HL-60/S4 (cell line): Measurements from ENCODE around the gene NAGPA.
"Not testable (repeated sequence)": the region's sequence is repeated elsewhere in the genome, so short reads cannot be mapped to it uniquely, and the experiment has no call there.

ENCODE experiments used
- in situ Hi-C: fragments of 300-500 bp; cut with MboI; formaldehyde crosslinking; loops from 2 replicates; pipeline ENCODE4 v1.14.3; 2022; ENCODE audit warnings: low sequenced_read_pairs

Gene NAGPA

DNA sequence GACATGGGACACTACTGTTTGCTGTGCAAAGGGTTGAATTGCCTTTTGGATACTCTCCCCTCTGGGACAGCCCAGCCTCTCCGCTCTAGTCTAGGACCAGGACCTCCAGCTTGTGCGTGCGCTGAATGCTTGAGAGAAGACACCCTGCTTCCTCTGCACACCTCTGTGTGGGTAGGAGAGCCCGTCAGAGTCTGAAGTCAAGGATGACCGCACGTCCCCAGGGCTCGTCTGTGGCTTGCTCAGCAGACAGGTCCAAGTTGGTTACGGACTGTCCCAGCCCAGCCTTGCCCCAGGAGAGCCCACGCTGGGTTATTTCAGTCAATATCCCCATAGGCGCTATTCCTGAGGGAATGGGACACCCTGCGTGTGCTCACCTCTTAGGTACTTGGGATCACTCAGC, 28.3 kb upstream of the NAGPA start:
- in situ Hi-C loops: no loop called here

DNA sequence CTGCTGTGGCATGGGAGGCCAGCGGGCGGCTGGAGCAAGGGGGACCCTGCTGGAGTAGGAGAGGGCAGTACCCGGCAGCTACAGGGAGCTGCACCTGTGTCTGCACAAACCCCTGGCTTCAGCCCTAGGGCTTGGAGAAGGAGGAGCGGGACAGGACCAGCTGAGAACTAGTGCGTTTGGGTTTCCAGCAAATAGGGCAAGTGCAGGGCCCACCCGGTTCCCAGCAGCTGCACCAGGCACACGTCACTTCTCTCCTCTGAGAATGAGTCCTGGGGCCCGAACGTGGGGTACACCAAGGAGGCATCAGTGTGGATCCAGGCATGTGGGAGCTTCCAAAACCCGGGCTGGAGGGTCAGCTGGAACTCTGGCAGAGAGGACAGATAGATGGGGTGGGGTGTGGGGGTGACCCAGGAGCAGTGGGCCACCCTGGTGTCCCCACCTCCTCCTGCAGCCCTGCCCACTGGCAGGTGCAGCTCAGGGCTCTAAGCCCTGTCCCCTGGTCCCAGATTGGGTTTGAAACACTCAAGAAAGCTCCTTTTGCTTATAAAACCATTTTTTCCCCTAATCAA, 26.4 kb upstream of the NAGPA start:
- in situ Hi-C loops: no loop called here

DNA sequence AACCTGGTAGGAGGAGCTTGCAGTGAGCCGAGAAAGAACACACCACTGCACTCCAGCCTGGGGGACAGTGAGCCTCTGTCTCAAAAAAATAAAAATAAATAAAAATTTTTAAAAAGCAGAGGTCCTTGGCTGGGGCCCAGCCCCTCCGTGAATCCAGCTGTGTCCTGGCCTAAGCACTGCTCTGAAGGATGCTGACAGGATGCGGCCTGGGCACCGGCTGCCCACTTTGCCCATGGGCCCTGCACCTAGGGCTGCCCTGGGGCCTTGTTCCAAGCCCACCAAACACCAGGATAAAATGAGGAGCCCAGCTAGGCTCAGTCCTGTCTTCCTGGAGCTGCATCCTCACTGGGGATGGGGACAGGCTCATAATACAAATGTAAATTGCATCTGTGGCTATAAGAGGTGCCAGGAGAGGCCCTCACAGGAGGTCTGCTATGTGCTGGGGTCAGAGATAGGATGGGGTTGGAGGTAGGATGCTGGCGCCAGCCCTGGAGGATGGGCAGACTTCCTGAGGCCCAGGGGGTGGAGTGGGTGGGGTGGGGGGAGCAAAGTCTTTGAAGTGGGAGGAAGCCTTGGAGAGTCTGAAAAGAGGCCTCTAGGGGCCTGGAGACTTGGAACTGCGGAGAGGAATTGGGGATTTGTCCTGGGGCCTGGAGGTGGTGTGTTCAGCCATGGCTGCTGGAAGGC, 25.8 kb upstream of the NAGPA start:
- in situ Hi-C loops: no loop called here

DNA sequence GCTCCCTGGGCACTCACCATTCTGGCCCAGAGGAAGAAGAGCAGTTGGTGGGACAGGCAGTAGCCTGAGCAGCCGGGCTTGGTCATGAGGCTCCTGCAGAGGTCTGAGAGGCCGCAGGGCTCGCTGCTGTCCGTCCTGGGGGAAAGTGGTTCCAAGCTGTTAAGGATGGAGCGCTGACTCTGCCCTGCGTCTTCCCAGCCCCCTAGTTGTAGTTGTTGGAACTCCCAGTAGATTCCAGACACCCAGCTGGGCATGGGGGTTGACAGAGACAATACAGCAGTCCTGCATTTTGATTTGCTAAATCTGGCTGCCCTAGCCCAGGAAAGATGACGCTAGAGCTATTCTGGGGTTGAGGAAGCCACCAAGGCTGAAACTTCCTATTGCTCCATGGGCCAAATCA, 24.7 kb upstream of the NAGPA start:
- in situ Hi-C loops: no loop called here

DNA sequence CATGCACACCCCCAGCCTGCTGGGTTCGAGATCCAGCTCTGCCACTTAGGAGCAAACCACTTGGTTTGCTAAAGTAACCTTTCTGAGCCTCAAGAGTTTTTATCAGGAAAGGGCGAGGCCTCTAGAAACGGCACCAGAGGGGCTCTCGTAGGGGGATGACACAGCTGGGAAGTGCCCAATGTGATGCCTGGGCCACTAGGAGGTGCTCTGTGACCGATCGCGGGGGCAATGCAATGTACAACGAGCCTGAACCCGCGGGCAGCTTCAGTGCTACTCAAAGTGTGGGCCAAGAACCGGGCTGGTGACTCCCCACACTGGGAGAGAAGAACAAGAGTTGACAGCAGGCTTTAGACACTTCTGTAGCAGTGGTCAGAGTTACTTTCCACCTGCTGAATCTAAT, 22.6 kb upstream of the NAGPA start:
- in situ Hi-C loops: no loop called here

DNA sequence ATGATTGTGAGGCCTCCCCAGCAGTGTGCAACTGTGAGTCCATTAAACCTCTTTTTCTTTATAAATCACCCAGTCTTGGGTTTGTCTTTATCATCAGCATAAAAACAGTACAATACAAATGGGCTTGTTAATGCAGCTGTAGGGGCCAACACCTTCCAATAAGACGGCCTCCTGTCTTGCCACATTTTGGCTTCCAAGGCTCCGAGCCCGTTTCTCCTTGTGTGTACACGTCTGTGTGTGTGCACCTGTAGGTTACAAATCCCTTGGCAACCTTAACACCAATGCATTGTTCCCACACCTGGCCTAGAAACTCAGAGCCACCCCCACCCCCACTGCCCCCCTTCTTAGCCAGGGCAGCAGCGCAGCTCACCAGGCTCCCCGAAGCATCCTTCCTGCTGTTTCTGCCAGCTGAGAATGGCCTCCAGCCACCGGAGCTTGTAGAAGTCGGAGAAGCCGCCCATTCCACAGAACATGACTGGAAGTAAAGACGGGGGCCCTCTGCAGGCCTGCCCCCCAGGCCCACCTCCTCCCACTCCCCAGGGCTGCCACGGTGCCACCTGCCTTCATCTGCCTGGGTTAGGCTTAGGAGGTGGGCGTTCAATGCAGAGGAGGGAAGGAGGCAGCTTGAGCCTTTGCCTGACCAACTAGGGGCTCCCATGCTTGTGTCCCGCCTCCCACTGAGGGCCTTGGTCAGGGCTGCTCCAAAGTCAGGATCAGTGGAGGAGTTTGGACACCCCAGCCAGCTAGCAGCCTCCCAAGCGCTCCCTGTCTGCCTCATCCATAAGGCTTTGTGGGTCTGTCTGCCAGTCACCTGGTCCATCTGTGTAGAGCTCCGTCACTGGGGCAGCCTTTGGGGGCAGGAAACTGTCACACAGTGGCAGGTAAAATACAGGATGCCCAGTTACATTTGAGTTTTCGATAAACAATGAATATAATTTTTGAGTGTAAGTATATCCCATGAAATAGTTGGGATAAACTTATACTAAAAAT, 21.4 kb upstream of the NAGPA start:
- in situ Hi-C loops: no loop called here

DNA sequence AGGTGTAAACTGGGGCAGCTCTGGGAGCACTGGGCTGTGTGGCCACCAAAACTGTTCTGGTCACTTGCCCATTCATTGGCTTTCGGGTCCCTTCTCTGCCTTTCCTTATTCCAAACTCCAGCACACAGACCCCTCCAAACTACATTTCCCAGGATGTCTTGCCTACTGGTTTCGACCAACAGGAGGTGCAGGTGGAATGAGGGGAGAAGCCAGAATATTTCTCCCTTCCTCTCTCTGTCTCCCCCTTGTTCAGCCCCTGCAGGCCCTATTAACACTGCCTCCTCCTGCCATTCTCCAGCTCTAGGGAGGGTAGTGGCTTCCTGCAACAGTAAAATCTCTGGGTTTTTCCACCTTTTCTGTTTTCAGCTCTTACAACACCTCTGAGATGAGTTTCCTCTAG, 13.2 kb upstream of the NAGPA start:
- in situ Hi-C loops: no loop called here

DNA sequence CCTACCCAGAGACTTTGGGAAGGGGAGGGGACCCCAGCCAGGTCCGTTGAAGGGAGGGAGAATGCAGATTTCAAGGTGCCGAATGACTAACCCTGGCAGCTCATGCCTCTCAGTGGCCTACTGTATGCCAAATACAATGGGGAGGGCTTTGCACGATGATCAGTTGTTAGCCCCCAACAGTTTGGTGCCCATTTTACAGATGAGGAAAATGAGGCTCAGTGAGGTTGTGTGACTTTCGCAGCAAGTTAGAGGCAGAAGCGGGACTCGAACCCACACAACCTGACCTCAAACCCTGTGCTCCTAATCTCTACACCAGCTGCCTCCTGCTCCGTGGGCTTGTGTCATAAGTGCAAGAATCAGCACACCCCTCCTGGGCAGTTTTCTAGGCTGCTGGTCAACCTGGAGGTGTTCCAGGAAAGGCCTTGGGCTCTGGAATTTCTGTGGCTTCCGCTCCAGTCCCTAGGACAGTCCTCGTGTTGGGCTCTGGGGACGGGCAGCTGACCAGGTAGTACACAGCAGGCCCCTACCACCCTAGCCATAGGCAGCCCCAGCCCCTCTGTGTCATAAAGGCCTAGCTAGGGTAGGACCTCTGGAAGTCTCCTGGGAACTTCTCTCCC, 11.9 kb upstream of the NAGPA start:
- in situ Hi-C loops: no loop called here

DNA sequence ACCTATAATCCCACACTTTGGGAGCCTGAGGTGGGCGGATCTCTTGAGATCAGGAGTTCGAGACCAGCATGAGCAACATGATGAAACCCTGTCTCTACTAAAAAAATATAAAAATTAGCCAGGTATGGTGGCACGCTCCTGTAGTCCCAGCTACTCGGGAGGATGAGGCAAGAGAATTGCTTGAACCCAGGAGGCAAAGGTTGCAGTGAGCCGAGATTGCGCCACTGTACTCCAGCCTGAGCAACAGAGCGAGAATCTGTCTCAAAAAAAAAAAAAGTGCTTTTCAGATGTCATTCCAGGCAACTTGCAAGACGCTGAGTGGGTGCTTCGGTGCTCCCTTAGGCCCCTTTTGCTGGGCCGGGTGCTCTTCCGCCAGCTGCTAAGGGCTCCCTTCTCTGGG, 10.8 kb upstream of the NAGPA start:
- in situ Hi-C loops: not testable (repeated sequence)

DNA sequence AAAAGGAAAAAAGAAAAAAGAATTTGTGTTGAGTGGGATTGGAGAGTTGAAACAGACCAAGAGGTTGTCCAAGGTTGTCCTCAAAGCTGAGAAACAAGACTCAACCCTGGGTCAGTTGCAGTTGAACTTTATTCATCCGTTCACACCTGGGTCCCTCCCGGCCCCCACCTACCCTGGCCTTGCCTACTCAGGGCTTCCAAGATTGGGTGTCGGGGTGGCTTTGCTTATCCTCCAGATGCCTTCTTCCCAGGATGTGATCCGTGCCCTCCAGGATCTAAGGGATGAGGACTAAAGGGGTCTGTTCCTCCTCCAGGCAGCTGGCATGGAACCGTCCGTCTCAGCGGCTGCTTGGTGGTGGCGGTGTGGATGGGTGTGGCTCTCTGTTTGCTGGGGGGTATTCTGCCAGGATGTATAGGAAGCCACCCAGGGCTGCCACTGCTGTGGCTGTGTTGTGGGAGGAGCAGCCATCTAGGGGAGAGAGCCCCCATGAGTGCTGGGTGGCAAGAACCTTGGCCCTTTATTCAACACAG, 10.3 kb upstream of the NAGPA start:
- in situ Hi-C loops: no loop called here

DNA sequence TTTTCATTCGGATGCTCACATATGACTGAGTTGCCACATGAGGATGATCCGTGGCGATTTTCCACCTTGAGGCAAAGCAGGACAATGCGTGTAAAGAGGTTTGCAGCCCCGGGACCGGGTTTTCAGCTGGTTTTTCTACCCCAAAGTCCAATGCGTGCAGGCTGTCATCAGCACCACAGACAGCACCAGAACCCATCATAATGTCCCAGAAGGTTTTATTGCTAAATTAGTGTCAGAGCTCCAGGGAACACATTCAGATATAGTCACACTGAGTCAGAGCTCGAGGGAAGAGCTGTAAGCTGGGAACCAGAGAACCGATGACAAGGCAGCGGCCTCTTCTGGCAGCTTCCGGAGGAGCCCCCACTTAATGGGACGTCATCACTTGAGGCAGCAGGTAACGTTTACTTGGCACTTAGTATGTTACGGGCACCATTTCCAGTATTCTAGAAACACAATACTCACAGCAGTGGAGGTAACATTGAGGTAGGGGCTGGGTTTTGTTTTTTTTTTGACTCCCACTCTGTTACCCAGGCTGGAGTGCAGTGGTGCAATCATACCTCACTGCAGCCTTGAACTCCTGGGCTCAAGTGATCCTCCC, 8.9 kb upstream of the NAGPA start:
- in situ Hi-C loops: no loop called here

DNA sequence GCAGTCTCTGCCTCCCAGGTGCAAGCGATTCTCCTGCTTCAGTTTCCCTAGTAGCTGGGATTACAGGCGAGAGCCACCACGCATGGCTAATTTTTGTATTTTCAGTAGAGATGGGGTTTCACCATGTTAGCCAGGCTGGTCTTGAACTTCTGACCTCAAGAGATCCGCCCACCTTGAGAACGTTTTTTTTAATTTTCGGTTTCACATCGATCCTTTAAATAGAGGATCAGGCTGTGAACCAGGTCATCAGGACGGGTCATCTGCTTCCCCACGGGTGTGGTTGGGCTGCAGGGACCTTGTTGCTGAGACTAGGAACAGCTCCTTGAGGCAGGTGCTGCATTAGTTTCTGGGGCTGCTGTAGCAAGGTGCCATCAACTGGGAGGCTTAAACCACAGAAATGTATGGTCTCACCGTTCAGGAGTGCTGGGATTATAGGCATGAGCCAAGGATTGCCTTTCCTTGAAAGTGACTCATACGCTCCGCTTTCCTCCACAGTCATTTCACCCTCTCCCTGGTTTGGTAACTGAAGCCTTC, 7.9 kb upstream of the NAGPA start:
- in situ Hi-C loops: no loop called here

DNA sequence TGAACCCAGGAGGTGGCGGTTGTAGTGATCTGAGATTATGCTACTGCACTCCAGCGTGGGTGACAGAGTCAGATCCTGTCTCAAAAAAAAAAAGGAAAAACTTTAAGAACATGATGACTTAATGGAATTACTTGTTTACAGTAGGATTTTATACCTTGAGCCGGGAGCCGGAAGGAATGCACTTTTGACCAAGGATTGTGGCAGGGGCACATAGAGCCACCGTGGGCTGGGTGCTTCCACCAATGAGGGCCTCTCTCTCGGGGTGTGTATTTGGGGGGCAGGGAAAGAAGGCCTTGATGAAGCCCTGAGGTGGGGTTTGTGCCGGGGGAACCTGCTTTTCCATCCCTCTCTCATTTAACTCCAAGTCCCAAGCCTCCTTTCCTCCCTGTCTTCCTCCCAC, 6.7 kb upstream of the NAGPA start:
- in situ Hi-C loops: no loop called here

DNA sequence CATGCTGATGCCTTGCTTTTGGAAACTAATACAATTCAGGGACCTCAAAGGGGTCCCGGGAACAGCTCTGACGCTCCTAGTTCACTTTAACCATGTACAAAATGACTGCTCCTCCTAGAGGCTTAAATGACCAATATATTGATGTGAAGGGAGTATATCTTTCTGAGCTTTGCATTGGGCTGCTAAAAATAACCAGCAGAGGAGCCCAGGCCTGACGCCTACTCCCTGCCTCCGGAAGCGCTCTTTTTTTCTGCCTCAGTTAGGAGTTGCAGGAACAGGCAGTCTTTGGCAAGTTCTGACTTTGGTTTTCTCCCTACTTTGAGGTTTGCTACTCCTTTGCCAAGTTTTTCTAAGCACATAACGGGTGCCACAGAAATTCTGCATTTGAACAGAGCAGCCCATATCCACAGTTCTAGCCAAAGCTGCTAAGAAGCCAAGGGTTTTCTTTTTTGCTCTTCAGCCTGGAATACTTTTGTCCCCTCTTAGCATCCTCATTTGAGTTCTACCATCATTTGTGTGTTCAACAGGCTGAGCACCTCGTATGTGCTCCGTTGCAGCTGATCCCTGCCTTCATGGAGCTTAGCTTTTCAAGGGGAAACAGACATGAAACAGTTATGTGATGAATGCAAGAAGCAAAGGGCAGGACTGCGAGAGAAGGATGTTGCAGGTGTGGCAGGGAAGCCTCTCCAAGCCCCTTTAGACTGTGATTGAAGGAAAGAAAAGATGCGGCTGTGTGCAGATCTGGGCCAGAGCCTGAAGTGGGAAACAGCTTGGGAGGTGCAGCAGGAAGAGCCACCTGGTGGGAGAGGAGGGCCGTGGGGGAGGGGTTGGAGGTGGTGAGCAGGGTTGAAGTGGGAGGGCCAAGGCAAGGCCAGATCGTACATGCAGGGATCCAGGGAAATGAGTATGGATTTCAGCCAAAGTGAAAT, 2.8 kb upstream of the NAGPA start:
- in situ Hi-C loops: no loop called here

DNA sequence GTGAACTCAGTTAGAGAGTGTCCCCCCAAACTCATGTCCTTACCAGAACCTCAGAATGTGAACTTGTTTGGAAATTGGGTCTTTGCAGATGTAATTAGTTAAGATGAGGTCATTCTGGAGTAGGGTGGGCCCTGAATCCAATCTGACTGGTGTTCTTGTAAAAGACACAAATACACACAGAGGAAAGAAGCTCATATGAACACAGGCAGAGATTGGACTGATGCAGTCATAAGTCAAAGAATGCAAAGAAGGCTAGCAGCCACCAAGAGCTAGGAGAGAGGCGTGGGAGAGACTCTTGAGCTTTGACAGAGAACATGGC, 2.1 kb upstream of the NAGPA start:
- in situ Hi-C loops: no loop called here

DNA sequence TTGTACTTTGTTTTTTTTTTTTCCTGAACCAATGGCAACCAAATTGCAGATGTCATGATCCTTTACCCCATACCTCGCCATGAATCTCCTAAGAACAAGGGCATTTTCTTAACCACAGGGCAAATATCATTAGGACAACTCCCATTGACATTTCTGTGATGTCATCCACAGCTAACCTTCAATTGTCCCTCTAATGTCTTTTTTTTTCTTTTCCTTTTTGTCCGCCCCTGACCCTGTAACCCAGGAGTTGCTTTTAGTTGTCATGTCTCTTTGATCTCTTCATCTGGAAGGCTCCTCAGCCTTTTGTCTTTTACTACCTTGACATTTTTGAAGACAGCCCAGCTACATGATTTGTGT, 410 bp upstream of the NAGPA start:
- in situ Hi-C loops: no loop called here

DNA sequence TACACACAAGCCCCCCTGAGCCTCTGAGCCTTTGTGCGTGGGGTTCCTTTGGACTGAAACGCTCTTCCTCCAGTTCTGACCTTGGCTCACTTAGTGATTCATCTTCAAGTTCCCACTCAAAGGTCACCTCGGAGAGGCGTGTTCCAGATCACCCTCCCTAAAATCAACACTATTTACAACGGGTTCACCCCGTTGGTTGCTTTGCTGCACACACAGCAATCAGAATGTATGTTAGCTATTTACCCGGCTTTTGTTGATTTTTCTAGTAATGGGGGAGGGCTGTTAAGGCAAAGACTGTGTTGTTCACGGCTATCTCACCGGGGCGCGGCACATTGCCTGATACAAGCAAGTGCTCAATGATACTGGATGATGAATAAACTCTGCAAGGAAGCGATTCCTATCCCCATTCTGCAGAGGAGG, 977 bp downstream of the NAGPA start:
- in situ Hi-C loops: no loop called here

DNA sequence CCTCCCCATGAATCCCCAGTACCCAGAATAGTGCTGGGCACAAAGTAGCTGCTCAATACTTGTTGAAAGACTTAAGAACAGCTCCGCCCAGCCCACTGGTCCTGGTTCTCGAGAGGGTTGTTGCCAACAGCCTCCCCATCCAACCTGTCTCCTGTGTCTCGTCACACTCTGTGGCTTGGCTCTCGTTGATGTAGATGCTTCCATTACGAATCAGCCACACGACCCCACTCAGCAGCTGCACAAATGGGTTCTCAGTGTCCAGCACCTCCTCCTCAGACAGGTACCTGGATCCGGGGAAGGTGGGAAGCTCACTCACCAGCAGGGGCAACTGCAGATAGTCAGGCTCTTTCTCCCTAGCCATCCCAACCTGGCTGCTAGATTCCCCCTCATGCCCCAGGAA, 2.1 kb downstream of the NAGPA start:
- in situ Hi-C loops: no loop called here

DNA sequence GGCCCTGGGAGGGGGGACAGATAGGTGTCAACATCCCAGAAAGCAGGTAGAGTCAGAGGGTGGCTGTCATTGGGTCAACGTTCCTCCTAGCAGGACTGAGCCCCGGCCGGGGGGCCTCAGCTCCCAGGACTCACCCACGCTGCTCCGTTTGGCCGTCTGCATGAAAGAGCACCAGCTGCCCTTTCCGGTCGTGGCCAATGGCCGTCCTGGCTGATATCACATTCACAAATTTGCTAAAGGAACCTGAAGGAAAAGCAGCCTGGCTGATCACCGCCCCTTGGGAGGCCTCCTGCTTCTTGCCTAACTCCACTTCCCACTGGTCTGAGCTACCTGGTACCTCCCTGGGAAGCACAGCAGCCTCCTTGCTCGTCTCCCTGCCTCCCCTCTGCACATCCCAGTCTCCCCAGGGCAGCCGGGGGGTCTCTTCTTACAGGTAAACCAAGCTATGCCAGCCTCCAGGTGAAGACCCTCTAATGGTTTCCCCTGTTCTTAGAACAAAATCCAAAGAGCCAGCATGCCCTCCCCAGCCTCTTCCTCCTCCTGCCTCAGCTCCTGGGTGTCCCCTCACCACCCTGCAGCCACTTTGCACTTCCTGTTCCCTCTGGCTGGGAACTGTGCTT, 3.4 kb downstream of the NAGPA start:
- in situ Hi-C loops: no loop called here
